VCaP (cell line): ENCODE results near the gene NLRP13.

Experiments used
- H3K27ac ChIP-seq: fragments of 450-650 bp; 2 replicates; pipeline ENCODE4 v1.5.1; 2017
- CTCF ChIP-seq: fragments of 450-650 bp; conservative IDR thresholded peaks from 2 replicates; pipeline ENCODE4 v1.5.1; 2017; ENCODE audit warnings: mild to moderate bottlenecking, moderate library complexity

Gene NLRP13

GRCh38 chr19:55901369-55902079, 30.6 kb downstream of the NLRP13 start:
- H3K27ac ChIP-seq, result no peak overlapping the region
- no peak for TF ChIP-seq CTCF

- no peak overlapping the region for H3K27ac ChIP-seq
- no peak for TF ChIP-seq CTCF
These were observed 33.2 kb downstream of the NLRP13 start for GRCh38 chr19:55898911-55899310.

- no peak for TF ChIP-seq CTCF
These were observed 49.5 kb downstream of the NLRP13 start for GRCh38 chr19:55882626-55883025.

GRCh38 chr19:55877211-55877610, 54.9 kb downstream of the NLRP13 start:
- no peak for TF ChIP-seq CTCF
- no peak overlapping the region for H3K27ac ChIP-seq

More at GRCh38 chr19:55882626-55883025, 49.5 kb downstream of the NLRP13 start:
- H3K27ac ChIP-seq, result no peak overlapping the region

GRCh38 chr19:55870736-55871135, 61.4 kb downstream of the NLRP13 start:
- H3K27ac ChIP-seq, result no peak overlapping the region
- no peak for TF ChIP-seq CTCF

GRCh38 chr19:55867101-55867500, 65.0 kb downstream of the NLRP13 start:
- H3K27ac ChIP-seq, result no peak overlapping the region
- TF ChIP-seq CTCF, result no peak

GRCh38 chr19:55866521-55866920, 65.6 kb downstream of the NLRP13 start:
- no peak overlapping the region for H3K27ac ChIP-seq
- no peak for TF ChIP-seq CTCF
